MCF 10A (cell line): ENCODE measurements around the gene GPC5. TPM values are rescaled to one million over a fixed set of nuclear protein-coding genes. Genes with fewer than 3 reads are reported as not detected.

Experiments used
- BruUV-seq: library from RNA; stranded (reverse); fragments of 400-500 nt; replicated peaks from 2 replicates; lab custom pipeline; 2021; lab: Mats Ljungman, UMichigan
- CTCF ChIA-PET: fragments of 300-600 bp; sonication (Branson Sonifier 250); formaldehyde crosslinking; extraction: SDS; loops from one replicate; lab custom pipeline; 2021; ENCODE audit warnings: antibody characterized with exemption, inconsistent platforms; lab: Yijun Ruan, JAX
- POLR2A ChIA-PET: fragments of 300-600, 350-650 bp; sonication (Branson Sonifier 250); formaldehyde crosslinking; extraction: SDS; loops from one replicate; lab custom pipeline; 2020; ENCODE audit warnings: antibody characterized with exemption, inconsistent platforms; lab: Yijun Ruan, JAX
- DNase-seq: peaks from one replicate; pipeline ENCODE4 v3.0.0-alpha.2; 2018; ENCODE audit not compliant: unreplicated experiment
- H3K27ac Mint-ChIP-seq: one replicate; pipeline ENCODE4 v1.8.0; 2022; ENCODE audit warnings: mild to moderate bottlenecking, low read depth, mixed read lengths; ENCODE audit not compliant: unreplicated experiment
- H3K27me3 Mint-ChIP-seq: one replicate; pipeline ENCODE4 v1.8.0; 2022; ENCODE audit warnings: mixed read lengths; ENCODE audit not compliant: insufficient read depth, unreplicated experiment
- H3K36me3 Mint-ChIP-seq: one replicate; pipeline ENCODE4 v1.8.0; 2022; ENCODE audit warnings: mild to moderate bottlenecking, moderate library complexity, mixed read lengths; ENCODE audit not compliant: insufficient read depth, unreplicated experiment
- H3K4me1 Mint-ChIP-seq: one replicate; pipeline ENCODE4 v1.8.0; 2022; ENCODE audit warnings: mixed read lengths; ENCODE audit not compliant: insufficient read depth, unreplicated experiment
- H3K4me3 Mint-ChIP-seq: one replicate; pipeline ENCODE4 v1.8.0; 2022; ENCODE audit warnings: mild to moderate bottlenecking, moderate library complexity, mixed read lengths; ENCODE audit not compliant: unreplicated experiment
- H3K9me3 Mint-ChIP-seq: one replicate; pipeline ENCODE4 v1.8.0; 2022; ENCODE audit warnings: mixed read lengths; ENCODE audit not compliant: unreplicated experiment
- intact Hi-C: fragments of 100-400 bp; cut with micrococcal nuclease; formaldehyde crosslinking; loops from 2 replicates; pipeline ENCODE4 v1.14.1; 2022
- total RNA-seq: library from RNA; stranded (reverse); gene quantifications from 2 replicates; pipeline ENCODE4 v1.2.3, GENCODE V29; 2022
- TF ChIP-seq, protein P1 (sequence below): fragments of 200-600 bp; IDR thresholded peaks from one replicate; pipeline ENCODE4 v1.8.0; 2022; ENCODE audit warnings: antibody characterized with exemption, mild to moderate bottlenecking; ENCODE audit not compliant: unreplicated experiment

GPC5 gene
- total RNA-seq, 1 experiment from 2014 or later, result not detected

DNA sequence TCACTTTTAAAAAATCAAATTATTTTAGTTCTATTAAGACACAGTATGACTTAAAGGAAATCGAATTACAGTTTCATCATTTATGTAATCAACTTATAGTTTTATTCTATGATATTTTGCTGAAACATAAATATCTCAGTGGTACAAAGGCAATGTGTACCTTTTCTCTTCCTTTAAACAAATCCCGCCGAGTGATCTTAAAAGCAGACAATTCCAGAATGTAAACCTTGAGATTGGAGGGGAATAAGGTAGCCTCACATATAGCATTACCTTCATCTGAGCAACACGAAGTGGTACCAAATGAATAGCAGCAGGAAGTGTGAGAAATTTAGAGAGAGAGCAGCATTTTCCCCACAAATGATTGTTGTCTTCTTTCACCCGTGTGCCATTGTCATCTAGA, 986.0 kb downstream of the GPC5 start:
- Mint-ChIP-seq H3K27ac (no peak overlapping the region), H3K4me1 (peaks cover 3% of the 10 kb centered on the region), H3K36me3 (no peaks in the 10 kb centered on the region), H3K4me3 (no peak overlapping the region), H3K9me3 (no peaks in the 10 kb centered on the region), H3K27me3 (no peaks in the 10 kb centered on the region)
- BruUV-seq, result no TSS peak
- TF ChIP-seq, protein P1, sequence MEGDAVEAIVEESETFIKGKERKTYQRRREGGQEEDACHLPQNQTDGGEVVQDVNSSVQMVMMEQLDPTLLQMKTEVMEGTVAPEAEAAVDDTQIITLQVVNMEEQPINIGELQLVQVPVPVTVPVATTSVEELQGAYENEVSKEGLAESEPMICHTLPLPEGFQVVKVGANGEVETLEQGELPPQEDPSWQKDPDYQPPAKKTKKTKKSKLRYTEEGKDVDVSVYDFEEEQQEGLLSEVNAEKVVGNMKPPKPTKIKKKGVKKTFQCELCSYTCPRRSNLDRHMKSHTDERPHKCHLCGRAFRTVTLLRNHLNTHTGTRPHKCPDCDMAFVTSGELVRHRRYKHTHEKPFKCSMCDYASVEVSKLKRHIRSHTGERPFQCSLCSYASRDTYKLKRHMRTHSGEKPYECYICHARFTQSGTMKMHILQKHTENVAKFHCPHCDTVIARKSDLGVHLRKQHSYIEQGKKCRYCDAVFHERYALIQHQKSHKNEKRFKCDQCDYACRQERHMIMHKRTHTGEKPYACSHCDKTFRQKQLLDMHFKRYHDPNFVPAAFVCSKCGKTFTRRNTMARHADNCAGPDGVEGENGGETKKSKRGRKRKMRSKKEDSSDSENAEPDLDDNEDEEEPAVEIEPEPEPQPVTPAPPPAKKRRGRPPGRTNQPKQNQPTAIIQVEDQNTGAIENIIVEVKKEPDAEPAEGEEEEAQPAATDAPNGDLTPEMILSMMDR, result no peak
- ChIA-PET CTCF (no interaction called here), POLR2A (no interaction called here)
- intact Hi-C loops, result no loop called here
- no peak for DNase-seq

DNA sequence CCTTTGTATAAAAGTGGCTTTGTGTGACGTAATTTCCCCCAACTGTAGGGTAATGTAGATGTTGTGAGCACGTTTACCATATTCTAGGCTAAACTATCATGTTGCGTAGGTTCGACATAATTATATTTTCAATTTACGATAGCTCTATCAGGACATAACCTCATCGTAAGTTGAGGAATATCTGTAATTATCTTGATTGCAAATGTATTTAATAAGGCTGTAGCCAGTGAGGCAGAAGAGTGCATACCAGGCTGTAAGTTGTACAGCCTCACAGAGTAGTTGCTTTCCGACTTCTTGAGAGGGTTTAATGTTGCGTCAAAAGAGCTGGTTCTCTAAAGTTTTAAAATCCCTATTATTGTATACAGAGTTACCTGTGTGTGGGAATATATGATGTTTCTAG, 988.8 kb downstream of the GPC5 start:
- Mint-ChIP-seq H3K9me3 (no peaks in the 10 kb centered on the region), H3K27me3 (no peaks in the 10 kb centered on the region), H3K4me3 (no peak overlapping the region), H3K4me1 (no peaks in the 10 kb centered on the region), H3K27ac (no peak overlapping the region), H3K36me3 (no peaks in the 10 kb centered on the region)
- DNase-seq, result no peak
- ChIA-PET POLR2A (no interaction called here), CTCF (interaction anchor here (0.6 to 0.7 kb wide), 2 partner anchors 33 to 99 kb away, joined by 3 read pairs; no protein-coding TSS in a partner anchor)
- no TSS peak for BruUV-seq
- intact Hi-C loops, result no loop called here
- TF ChIP-seq, protein P1, result no peak

DNA sequence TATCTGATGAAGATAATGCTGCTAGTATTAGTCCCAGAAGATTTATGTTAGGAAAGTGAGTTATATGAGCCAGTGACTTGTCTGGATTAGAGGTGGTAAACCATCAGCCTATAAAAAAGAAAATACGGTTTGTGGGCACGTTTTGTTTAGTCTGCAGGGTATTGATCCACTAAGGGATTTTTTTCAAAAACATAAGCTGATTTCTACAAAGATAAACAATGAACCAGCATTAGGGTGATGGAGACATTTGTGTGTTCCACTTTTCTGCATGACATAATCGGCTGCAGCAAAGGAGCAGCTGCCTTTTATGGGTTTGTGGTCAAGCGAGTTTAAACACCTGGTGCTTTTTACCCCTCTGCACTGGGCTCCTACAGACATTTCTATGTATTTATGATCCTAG, 991.8 kb downstream of the GPC5 start:
- Mint-ChIP-seq H3K27ac (no peak overlapping the region), H3K27me3 (no peaks in the 10 kb centered on the region), H3K36me3 (no peaks in the 10 kb centered on the region), H3K4me1 (no peaks in the 10 kb centered on the region), H3K4me3 (no peak overlapping the region), H3K9me3 (no peaks in the 10 kb centered on the region)
- ChIA-PET CTCF (no interaction called here), POLR2A (no interaction called here)
- intact Hi-C loops, result no loop called here
- BruUV-seq, result no TSS peak
- DNase-seq, result no peak
- TF ChIP-seq, protein P1, result no peak

DNA sequence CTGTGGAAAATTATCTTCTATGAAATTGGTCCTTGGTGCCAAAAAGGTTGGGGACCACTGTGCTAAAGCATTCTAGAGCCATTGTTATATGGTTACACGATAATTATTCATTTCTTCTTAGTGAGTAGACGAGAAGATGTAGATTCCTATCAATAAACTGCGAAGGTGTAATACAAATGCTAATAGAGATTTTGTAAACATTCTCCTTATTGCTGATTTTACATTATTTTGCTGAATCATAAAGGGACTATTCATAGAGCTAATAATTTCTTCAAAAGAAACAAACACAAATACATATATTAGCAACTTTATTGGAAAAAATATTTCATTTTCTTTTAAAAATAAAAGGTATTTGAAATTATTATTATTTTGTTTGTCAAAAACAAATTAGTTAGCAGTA, 1005.2 kb downstream of the GPC5 start:
- intact Hi-C loops, result no loop called here
- no peaks in the 10 kb centered on the region for H3K9me3 Mint-ChIP-seq
- TF ChIP-seq, protein P1, result no peak
- H3K4me3 Mint-ChIP-seq, result no peak overlapping the region
- POLR2A ChIA-PET, result no interaction called here
- BruUV-seq, result no TSS peak
- DNase-seq, result no peak
- CTCF ChIA-PET, result no interaction called here
- no peaks in the 10 kb centered on the region for H3K27me3 Mint-ChIP-seq
- H3K36me3 Mint-ChIP-seq, result no peaks in the 10 kb centered on the region
- no peaks in the 10 kb centered on the region for H3K4me1 Mint-ChIP-seq
- H3K27ac Mint-ChIP-seq, result no peak overlapping the region
